OCI-LY1 (cell line): ENCODE measurements around the gene RYK.

Experiments used
- EZH2 ChIP-seq: fragments of 200-600 bp; sonication (generic), shearing (Covaris generic); IDR thresholded peaks from 2 replicates; pipeline ENCODE4 v1.8.0; 2017; ENCODE audit warnings: borderline replicate concordance, mixed run types, mild to moderate bottlenecking, antibody characterized with exemption, low read length, moderate library complexity, mixed read lengths
- TF ChIP-seq, protein P1 (sequence below): fragments of 200-600 bp; sonication (generic), shearing (Covaris generic); IDR thresholded peaks from 2 replicates; pipeline ENCODE4 v1.5.1; 2017; ENCODE audit warnings: mild to moderate bottlenecking, antibody characterized with exemption, low read length, moderate library complexity, mixed read lengths

DNA sequence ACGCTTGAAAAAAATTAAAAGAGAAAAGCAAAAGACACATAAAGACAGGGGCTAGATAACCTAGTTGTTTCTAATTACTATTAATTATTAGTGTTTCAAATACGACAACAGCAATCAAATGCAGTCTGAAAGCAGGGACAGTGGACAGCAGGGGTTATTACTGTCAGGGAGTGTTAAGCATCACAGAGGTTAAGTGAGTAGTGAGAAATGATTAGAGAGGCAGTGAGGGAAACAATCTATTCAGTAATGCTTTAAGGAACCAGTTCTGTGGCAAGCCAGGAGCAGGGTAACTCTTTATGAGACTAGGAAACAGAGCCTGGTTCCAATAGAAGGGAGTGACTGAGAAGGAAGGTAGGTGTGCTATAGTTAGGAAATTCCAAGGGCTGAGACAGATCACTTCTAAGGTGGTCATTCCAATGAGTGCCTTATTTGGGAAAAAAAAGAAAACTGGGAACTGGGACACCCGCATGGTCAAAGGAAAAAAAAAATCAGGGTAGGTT is 15.0 kb downstream of the RYK start:
- TF ChIP-seq, protein P1, sequence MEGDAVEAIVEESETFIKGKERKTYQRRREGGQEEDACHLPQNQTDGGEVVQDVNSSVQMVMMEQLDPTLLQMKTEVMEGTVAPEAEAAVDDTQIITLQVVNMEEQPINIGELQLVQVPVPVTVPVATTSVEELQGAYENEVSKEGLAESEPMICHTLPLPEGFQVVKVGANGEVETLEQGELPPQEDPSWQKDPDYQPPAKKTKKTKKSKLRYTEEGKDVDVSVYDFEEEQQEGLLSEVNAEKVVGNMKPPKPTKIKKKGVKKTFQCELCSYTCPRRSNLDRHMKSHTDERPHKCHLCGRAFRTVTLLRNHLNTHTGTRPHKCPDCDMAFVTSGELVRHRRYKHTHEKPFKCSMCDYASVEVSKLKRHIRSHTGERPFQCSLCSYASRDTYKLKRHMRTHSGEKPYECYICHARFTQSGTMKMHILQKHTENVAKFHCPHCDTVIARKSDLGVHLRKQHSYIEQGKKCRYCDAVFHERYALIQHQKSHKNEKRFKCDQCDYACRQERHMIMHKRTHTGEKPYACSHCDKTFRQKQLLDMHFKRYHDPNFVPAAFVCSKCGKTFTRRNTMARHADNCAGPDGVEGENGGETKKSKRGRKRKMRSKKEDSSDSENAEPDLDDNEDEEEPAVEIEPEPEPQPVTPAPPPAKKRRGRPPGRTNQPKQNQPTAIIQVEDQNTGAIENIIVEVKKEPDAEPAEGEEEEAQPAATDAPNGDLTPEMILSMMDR = no peak
- no peak for TF ChIP-seq EZH2
